ENCODE data around the gene XAF1. TPM values are rescaled to one million over a fixed set of nuclear protein-coding genes. Genes with fewer than 3 reads are reported as not detected.
A peak's percentile ranks its signal among the peaks of the same experiment; 100 is the strongest.

XAF1 gene
- total RNA-seq, 2 donors from 2014 or later: 4.2 to 4.6 TPM

GRCh38 chr17:6713130-6713917, 42.5 kb upstream of the XAF1 start, which contains the start of gene SLC13A5:
TSS of gene SLC13A5 (minus strand) at chr17:6713369. CDS start at chr17:6713333, 36 bp downstream.
- Histone ChIP-seq H3K4me3 (no peak within 1 kb of the TSS), H3K36me3 (replicated peaks in 1 of 2; ENCODE audit: insufficient read depth in 1 of 2, low read depth in 2 of 2) (no peaks in the 10 kb centered on the region), H3K27ac (no peak within 1 kb of the TSS), H3K27me3 (peaks cover 0 to 9% of the 10 kb centered on the region in 2 donors), H3K9me3 (no peaks in the 10 kb centered on the region), H3K4me1 (peaks cover 11% of the 10 kb centered on the region)
- DNase-seq (peak in 3 of 4 donors; percentile 10 to 25 (median 20)), ATAC-seq (no peak)
- 1 to 2% methylated on average over 28 to 69 of the region's 71 CpGs for WGBS, 2 donors
- intact Hi-C loops (cut with DNase I): no loop called here
- TF ChIP-seq, protein P1, sequence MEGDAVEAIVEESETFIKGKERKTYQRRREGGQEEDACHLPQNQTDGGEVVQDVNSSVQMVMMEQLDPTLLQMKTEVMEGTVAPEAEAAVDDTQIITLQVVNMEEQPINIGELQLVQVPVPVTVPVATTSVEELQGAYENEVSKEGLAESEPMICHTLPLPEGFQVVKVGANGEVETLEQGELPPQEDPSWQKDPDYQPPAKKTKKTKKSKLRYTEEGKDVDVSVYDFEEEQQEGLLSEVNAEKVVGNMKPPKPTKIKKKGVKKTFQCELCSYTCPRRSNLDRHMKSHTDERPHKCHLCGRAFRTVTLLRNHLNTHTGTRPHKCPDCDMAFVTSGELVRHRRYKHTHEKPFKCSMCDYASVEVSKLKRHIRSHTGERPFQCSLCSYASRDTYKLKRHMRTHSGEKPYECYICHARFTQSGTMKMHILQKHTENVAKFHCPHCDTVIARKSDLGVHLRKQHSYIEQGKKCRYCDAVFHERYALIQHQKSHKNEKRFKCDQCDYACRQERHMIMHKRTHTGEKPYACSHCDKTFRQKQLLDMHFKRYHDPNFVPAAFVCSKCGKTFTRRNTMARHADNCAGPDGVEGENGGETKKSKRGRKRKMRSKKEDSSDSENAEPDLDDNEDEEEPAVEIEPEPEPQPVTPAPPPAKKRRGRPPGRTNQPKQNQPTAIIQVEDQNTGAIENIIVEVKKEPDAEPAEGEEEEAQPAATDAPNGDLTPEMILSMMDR (IDR thresholded peaks at IDR 0.05): peak in 2 of 7 experiments; percentile 14 to 24
- no peak for TF ChIP-seq POLR2A (IDR thresholded peaks at IDR 0.05)

GRCh38 chr17:6713918-6714271, 42.0 kb upstream of the XAF1 start:
- intact Hi-C loops (cut with DNase I): no loop called here
- 9 to 20% methylated on average over 7 to 25 of the region's 29 CpGs for WGBS, 2 donors
- no peaks in the 10 kb centered on the region for H3K36me3 ChIP-seq (replicated peaks in 1 of 2; ENCODE audit: insufficient read depth in 1 of 2, low read depth in 2 of 2)
- peaks cover 11% of the 10 kb centered on the region for H3K4me1 ChIP-seq
- H3K27ac ChIP-seq: no peak overlapping the region
- DNase-seq (no peak), ATAC-seq (no peak)
- H3K9me3 ChIP-seq: no peaks in the 10 kb centered on the region
- H3K4me3 ChIP-seq: no peak overlapping the region
- peaks cover 0 to 9% of the 10 kb centered on the region in 2 donors for H3K27me3 ChIP-seq
- TF ChIP-seq, protein P1 (IDR thresholded peaks at IDR 0.05): no peak
- TF ChIP-seq POLR2A (IDR thresholded peaks at IDR 0.05): no peak

DNA sequence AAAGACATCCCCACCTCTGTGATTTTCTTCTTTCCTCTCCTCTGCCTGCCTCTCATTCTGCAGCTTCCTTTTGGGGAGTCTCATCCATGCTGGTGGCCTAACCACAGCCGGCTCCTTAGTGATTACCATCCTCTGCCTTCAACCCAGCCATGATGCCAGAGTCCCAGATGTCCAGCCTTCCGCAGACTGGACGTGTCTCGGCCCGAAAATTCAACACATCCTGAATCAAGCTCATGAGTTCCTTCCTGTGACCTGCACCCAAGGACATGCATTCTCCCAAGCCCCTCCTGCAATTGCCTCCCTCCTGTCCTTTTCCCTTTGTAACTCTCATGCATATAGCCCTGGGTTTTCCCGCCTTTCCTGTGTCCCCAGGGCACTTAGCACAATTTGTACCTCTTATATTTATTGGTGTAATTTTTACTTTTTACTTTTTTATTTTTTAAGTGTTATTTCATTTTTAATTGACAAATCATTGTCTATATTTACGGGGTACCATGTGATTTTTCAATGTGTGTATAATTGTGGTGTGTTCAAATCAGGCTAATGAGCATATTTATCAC, 41.5 kb upstream of the XAF1 start:
- Histone ChIP-seq H3K4me3 (no peak overlapping the region), H3K9me3 (no peaks in the 10 kb centered on the region), H3K27ac (no peak overlapping the region), H3K36me3 (replicated peaks in 1 of 2; ENCODE audit: insufficient read depth in 1 of 2, low read depth in 2 of 2) (no peaks in the 10 kb centered on the region), H3K4me1 (peaks cover 11% of the 10 kb centered on the region), H3K27me3 (peaks cover 0 to 9% of the 10 kb centered on the region in 2 donors)
- no peak for TF ChIP-seq POLR2A (IDR thresholded peaks at IDR 0.05)
- TF ChIP-seq, protein P1 (IDR thresholded peaks at IDR 0.05): no peak
- DNase-seq (no peak), ATAC-seq (no peak)
- intact Hi-C loops (cut with DNase I): no loop called here
- 63 to 84% methylated on average over 7 of the region's 7 CpGs for WGBS, 2 donors

DNA sequence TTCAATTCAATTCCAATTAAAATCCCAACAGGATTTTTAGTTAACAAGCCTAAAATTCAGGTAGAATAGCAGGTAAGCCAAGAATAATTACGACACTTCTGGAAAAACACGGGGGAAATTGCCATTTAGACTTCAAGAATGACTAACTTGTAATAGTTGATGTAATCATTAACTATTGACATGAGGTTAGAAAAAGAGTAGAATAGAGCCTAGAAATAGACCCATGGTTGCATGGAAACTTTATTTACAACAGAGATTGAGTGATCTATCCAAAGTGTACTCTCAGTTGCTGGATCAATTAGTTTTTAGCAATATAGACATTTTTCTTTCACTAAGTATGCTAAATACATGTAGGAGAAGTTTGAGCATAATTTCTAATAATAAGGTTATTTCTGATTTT, 39.1 kb upstream of the XAF1 start:
- DNase-seq (no peak), ATAC-seq (no peak)
- intact Hi-C loops (cut with DNase I): no loop called here
- peaks cover 0 to 9% of the 10 kb centered on the region in 2 donors for H3K27me3 ChIP-seq
- peaks cover 11% of the 10 kb centered on the region for H3K4me1 ChIP-seq
- no peak for TF ChIP-seq POLR2A (IDR thresholded peaks at IDR 0.05)
- TF ChIP-seq, protein P1 (IDR thresholded peaks at IDR 0.05): no peak
- no peaks in the 10 kb centered on the region for H3K36me3 ChIP-seq (replicated peaks in 1 of 2; ENCODE audit: insufficient read depth in 1 of 2, low read depth in 2 of 2)
- no peak overlapping the region for H3K27ac ChIP-seq
- H3K9me3 ChIP-seq: no peaks in the 10 kb centered on the region
- WGBS, 2 donors: 47 to 51% methylated on average over 2 of the region's 2 CpGs
- no peak overlapping the region for H3K4me3 ChIP-seq

All from body of pancreas (tissue), 4 donors.